GM18907 (cell line): ENCODE measurements around the gene PPFIBP2.

ENCODE experiments used
- ATAC-seq: cut with Tn5 transposase; IDR thresholded peaks from one replicate; pipeline ENCODE4 v1.9.1; 2021; ENCODE audit warnings: mild to moderate bottlenecking, moderate library complexity; ENCODE audit not compliant: unreplicated experiment

The PPFIBP2 gene

DNA sequence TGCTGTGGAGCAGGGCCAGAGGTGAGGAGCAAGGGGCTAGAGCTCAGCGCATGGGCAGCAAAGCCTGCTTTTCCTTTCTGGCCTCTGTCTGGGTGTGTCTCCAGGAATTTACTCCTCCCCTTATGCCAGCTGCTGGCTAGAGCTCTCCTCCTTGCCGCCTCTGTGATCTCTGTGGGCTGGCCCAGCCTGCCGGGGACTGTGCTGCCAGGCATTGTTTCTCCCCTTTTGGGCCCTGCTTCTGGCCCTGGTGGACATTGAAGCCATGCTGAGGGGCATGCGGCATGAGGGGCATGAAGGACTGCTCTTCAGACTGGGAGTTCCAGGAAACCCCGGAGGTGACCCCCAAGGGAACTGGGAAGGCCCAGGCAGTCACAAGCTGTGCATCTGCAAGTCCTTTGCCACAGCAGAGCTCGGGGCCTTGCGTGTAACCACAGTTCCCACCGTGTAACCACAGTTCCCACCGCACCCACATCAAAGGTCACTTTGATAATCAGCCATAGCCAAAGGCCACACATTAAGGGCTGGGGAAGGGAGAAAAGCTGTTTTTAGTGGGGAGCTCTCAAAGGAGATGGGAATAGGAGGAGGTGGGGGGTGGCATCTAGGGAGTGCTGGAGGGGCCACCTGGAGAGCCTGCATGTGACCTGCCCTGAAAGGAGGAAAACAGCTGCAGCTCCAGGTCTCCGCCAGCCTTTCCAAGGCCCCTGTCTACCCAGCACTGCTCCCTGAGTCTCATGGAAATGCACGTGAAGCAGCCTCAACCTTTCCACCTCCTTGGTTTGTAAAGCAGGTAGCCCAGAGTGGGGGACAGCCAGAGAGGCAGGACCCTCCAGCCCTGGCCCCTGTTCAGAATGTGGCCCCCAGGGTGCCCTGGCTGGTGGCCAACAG, 62.3 kb downstream of the PPFIBP2 start:
- no peak for ATAC-seq

DNA sequence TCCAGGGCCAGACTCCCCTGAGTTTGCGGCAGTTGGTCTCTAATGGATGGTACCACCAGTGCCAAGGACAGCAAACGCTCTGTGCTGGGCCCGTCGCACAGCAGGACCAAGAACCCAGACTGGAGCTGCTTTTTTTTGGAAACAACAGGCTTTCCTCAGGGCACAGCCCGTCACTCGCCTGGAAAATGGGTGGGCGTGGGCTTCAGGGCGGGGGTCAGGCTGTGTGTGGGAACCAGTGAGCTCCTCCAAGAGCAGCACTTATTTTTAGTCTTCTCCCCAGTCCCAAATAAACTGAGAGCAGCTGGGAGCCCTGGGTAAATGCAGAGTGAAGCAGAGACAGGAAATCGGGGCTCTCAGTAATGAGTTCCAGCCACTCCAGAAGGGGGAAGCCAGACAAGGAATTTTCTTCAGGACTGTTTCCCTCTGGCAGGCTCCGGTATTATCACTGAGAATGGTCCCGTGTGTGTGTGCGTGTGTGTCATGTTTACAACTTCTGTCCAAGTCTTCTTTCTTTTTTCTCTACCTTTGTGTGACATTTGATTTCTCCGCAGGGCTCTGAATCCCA, 63.0 kb downstream of the PPFIBP2 start:
- no peak for ATAC-seq

DNA sequence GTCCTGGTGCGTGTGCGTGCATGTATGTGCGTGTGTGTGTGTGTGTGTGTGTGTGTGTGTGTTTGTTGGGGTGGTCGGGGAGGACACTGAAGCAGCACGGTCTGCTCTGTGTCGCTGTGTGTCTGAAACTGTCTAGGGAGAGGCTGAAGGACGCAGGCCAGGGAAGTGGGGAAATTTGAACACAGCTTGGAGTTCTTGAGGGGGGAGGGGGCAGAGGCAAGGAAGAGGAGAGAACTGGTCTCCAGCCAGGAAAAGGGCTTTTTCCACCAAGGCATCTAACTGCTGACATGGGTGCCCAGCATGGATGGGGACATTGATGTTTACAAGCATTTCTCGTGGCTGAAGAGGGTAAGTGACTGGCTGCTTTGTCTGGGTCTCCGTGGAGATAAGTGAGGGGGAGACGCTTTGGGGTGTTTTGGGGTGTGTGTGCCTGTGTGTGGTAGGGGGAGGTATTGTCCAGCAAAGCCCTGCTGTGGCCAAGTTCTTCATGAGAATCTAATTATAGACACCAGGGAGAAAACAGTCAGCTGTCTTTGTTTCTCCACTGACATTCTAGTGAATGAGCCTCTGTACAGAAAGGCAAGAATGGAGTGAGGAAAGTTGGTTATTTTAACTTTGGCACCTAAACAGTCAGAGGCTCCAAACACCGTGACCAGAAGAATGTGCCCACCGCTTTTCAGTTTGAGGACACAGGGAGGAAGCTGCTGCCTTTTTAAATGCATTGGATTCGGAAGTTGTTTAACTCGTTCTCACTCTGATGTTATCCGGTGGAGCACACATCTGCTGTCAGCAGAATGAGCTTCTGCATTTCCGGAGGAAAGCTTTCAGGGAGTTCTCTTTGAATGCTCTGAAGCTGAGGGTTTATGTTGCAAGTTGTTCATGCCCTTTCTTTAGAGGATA, 63.7 kb downstream of the PPFIBP2 start:
- ATAC-seq: peak; percentile 57

DNA sequence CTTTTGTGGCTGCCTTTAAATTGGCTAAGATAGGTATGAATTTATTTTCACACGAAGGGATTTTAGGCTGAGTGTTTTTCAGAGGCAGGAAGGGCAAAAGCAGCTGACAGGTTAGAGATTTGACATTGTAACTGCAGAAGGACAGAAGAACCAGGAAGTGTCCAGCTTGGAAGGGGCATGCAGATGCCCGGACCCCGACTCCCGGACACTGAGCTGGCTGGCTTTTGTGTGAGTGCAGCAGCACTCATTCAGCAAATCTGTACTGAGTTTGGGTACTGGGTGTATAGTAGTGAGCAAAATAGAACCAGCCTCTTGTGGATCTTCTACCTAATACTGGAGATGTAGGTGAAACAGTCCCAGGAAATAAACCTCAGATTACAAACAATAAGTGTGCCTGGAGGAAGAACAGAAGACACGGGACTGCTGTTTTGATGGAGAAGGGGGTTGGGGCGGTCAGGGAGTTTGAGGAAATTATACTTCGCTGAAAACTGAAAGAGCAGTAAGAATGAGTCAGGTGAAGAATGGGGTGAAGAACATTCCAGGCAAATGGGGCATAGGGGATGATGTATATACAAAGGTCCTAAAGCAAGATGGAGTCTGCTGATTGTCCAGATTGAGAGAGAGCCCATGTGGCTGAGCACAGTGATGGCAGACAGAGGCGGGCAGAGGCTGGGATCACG, 64.6 kb downstream of the PPFIBP2 start:
- peak; percentile 13 for ATAC-seq

DNA sequence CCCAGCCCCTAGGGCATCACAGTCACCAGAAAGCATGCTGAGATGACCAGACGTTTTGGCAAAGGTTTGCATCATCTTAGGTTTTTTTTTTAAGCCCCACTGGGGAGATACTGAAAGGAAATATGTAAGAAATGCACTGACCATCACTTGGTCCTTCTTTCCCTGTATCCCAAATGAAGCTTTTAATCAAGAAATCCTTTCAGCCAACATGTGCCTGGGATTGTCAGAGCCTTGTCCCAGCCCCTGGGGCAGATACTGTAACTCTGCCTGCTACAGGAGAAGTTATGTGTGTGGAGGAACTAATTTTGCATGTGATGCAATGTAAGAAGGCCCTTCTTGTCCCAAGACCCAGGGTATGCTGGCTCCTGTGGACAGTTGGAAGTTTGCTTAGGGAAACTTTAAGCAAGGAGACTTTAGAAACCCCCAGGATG, 65.6 kb downstream of the PPFIBP2 start:
- no peak for ATAC-seq

DNA sequence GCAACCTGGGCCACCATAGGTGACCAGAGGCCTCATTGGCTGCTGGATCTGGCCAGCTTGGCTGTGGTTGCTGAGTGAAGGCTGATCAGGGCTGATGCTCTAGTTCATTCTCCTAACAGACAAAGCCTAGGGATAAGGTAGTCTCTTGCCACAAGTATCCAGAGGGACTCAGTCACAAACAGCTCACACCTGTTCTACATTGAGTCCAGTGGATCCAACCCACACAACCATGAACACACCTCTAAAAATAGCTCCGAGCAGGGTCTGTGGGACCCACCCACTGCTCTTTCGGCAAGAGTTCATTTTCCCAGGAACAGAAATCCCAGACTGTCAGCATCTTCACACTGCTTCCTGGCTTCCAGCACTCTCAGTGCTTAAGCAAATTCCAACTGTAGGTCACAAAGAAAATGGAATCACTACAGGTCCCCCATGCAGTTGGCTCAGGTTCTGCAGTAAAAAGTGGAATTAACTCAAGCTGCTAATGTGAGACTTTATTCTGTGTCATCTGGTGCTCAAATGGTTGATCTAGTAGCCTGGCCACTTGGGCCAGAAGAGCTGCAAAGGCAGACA, 67.3 kb downstream of the PPFIBP2 start:
- ATAC-seq: no peak

DNA sequence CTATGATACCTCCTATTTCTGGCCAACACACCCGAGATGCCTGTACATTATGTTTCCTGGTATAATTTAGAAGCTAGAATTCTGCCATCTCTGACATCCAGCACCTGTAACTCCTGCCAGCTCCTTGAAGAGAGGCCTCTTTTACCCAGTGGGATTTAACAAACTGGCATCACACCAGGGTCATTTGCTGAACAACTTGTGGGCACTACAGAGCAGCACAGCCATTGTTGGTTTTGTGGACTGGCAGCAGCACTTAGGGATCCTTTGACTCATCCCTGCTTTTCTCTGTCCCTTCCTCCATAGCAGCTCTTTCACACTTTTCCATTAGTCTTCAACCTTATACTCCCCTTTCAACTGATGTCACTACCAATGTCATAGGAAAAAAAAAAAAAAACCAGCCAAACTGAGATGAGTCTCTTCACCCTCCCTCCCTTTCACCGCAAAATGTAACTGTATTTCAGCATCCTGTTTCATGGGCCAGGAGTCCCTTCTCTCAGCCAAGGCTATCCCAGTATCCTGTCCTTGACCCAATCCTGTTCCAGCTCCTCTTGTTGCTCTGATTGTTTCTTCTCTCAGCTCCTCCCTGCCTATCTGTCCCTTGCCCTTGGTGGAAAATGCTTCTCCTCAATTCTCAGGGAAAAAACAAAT, 68.7 kb downstream of the PPFIBP2 start:
- no peak for ATAC-seq

DNA sequence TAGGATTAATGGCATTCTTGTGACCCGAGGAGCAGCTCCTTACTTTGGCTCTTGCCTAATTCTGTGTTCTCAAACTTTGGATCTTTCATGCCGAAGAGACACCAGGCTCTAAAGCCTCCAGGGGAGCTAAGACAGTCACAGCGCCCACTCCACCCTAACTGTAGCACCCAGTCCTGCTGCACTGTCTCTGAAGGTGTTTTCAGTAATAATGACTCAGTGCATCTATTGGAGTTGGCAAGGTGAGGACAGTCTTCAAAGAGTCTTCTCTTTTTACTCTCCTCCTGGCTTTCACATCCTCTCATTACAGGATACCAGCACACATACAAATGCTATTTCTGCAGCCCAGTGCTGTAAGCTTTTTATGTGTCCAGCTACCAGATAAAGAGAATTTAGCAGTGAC, 69.4 kb downstream of the PPFIBP2 start:
- ATAC-seq: no peak

DNA sequence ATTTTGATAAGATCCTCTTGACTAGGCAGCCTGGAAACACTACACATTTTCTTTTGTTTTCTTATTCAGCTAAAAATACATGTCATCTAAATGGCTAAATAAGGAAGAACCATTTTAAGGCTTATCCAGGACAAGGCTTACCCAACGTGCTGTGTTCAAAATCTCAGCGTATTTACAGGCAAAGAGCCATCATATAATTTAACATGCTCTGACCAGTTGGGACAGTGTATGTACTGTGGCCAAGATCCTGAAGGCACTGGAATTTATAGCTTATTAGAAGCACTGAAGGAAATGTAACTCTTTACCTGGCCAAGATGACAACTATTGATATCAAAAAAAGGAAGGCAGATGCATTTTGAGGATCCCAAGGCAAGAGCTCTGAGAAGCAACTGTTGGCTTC, 71.1 kb downstream of the PPFIBP2 start:
- no peak for ATAC-seq

DNA sequence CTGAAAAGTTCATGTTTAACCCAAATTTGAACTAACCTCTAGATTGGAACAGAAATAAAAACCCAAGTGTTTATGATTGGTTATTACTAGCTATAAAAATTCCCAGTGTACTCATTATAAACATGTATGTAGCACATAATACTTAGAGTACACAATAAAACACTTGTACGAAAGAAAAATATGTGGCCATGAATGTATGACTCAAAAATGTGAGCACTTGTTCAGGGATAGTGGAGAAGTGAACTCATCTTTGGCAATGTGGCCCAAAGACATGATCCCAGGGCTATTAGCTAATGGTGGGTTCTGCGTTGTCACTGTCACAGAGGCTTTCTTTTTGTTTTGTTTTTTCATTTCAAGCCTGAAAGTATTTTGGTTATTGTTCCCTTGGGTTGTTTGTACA, 72.0 kb downstream of the PPFIBP2 start:
- no peak for ATAC-seq

DNA sequence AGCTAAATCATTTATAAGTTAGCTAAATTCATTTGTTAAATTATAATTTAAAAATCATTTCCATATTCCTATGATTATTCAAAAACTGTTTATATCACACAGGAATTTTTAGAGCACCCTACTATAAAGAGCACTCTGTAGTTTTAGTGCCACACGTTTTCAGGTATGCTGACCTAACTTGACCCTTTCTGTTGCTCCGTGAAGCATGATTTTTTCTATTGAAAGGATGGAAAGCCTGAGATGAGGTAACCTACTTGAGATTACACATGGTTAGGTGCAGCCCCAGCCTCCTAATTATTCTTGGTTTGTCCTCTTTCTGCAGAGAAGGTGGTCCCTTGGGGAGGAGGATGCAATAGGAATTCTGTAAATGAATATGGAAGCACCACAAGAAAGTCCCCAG, 72.6 kb downstream of the PPFIBP2 start:
- ATAC-seq: no peak

DNA sequence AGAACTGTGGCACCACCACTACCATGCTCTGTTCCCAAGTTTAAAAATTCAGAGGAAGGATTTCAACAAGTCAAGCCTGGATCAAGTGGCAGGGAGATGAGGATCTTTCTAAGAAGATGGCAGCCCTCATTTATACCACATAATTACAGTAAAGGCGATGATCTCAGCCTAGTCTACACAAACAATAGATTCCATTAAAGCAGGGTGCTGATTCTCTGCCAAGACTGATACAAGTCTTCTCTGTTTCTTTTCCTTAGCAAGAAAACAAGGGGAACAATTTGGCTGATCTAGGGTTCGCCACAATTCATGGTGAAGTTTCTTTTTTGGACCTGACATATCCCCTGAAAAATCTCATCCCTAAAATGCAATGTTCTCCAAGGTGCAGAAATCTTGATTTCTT, 73.9 kb downstream of the PPFIBP2 start:
- no peak for ATAC-seq

DNA sequence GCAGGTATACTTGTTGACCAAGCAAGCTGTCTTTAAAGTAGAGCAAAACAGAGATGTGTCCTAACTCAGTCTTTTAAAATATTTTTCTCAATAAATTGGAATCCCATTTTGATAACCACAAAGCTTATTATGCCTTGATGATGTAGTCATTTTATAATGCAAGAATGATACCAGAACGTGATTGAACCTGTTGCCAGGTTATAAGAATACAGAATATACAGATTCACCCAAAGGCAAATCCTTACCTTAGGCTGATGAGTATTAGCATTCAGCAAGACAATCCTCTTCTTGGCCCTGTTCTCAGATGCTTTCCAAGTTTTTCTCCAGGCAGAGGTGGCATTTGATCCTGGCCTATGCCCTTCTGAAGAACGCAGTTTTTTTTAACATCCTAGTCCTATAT, 76.1 kb downstream of the PPFIBP2 start:
- ATAC-seq: no peak

DNA sequence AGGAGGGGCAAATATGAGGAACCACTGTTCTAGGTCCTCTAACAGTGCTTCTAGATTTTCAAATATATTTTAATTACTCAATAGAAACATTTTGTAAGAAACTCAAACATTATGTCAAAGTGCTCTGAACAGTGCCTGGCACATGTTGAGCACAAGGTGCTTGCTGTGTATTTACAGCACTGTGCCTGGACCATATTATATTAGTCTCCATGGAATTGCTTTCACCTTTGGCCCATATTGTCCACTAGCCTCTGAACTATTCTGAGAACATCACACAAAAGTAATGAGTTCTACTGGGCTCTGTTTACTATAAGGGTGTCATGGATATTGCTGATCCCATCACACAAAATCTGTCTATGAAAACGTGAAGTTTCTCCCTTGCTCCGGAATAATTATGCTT, 76.7 kb downstream of the PPFIBP2 start:
- no peak for ATAC-seq

DNA sequence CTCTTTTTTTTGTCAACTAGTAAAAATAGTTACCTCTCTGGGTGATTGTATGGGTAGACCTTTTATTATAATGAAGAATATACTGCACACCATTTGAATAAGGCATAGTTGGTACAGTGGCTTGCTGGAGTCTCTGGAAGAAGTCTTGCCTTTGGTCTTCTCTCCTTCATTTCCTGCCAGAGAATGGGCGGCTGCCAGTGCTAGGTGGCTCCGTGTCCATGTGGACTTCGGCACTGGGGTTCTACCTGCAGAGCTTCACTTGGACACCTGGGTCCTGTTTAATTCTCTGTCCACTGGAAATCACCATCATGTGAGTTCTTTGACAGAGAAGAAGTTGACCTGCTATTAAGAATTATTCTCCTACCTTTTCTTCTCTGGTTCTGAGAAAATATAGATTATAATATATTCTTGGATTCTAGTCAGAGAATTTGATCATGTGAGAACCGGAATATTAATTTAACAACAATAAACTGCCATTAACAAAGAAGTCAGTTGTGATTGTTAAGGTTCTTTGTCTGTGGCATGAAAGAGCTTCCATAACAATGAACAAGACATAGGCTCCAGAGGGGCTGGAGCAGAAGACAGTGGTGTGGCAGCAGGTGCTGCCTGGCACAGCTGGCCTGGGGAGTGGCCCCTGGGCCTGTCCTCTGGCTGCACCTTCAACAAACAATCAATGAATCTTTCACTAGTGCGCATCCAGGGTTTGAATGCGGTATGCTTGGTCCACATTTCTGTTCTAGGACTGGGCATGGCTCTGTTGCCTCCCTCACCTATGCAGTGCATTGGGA, 77.5 kb downstream of the PPFIBP2 start:
- no peak for ATAC-seq

DNA sequence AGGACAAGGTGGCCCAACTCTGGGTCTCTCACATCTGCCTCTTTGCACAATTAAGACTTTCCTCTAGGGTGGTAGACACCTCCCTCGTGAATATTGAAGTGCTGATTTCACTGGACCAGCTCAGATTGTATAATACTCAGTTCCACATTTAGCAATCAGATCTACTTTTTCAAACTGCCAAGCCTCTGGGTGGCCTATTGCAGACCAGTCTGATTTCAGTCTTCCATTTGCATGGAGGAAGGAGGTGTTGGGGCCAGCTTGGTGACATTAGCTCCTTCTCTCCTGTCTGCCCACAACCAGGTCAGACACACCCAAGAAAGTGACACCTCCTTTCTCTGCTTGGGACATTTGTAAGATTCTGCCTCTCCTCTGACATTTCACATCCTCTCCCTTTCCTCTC, 78.2 kb downstream of the PPFIBP2 start:
- no peak for ATAC-seq

DNA sequence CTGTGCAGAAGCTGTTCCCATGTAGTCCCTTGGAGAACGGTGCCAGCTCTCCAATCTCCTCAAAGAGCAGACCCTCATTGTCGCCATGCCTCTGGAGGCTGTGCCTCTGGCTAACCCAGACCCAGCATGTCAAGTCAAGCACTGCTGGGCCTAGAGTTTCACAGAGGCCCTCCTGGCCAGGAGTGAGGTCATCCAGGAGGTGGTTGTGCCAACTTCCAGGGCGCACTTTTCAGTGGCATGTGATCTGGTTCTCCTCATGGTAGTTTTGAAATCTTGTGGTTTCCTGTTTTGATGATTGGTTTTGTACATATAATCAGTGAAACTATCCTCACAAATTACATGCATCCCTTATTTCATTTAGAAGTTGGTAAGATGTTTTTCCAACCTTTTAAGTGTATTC, 78.9 kb downstream of the PPFIBP2 start:
- ATAC-seq: no peak

DNA sequence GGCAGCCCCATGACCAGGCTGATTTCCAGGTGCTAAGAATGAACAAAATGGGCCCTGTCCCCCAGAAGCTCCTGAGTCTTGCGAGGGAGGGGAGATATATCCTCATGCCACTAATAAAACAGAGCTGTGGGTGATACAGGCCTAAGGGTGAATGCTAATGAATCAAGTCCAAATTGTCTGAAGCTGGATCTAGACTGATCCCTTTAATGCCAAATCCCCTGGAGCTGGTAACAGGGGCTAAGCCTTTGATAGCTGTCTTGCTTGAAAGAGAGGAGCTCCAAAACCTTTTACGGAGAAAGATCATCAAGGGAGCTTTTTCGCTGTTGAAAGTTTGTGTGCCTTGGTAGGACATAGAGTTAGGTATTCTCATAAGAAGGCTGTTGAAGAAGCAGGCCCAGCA, 79.7 kb downstream of the PPFIBP2 start:
- ATAC-seq: no peak
